ENCODE data around the gene SLC25A33. TPM values are rescaled to one million over a fixed set of nuclear protein-coding genes. Genes with fewer than 3 reads are reported as not detected.

The SLC25A33 gene
- total RNA-seq, 1 experiment from 2014 or later, result 11.3 TPM

DNA sequence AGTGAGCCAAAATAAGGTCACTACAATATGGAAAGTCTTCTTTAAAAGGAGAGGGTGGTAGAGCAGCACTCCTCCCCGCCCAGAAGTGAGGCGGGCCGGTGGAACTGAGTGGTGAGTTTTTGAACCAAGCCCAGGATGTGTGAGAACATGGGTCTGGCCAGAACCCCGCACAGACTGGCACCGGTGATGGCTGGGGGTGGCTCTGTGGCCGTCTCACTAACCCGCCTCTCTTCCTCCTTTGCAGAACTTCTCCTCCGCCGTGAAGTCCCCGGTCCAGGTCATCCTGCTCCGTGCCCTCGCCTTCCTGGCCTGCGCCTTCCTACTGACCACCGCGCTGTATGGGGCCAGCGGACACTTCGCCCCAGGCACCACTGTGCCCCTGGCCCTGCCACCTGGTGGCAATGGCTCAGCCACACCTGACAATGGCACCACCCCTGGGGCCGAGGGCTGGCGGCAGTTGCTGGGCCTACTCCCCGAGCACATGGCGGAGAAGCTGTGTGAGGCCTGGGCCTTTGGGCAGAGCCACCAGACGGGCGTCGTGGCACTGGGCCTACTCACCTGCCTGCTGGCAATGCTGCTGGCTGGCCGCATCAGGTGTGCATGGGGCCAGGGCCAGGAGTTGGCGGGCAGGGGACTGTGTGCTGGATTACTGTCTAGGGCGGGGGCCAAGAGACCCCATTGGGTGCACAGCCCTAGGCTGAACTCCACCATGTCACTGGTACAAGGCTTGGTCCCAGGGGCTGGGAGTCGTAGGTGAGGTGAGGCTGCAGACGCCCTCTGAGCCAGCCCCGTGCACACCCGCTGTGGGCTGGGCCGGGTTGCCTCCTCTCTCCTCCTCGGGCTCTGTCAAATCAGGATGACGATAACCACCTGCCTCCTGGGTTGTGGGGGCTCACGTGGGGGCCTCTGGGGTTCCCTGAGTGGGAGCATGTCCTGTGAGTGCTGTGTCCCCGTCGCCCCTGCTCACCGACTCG is 61.9 kb downstream of the SLC25A33 start:
- no peak for DNase-seq (ENCODE audit: low read depth)

- no peak for DNase-seq (ENCODE audit: low read depth)
These were observed 62.9 kb downstream of the SLC25A33 start for GRCh38 chr1:9601942-9602793.

DNA sequence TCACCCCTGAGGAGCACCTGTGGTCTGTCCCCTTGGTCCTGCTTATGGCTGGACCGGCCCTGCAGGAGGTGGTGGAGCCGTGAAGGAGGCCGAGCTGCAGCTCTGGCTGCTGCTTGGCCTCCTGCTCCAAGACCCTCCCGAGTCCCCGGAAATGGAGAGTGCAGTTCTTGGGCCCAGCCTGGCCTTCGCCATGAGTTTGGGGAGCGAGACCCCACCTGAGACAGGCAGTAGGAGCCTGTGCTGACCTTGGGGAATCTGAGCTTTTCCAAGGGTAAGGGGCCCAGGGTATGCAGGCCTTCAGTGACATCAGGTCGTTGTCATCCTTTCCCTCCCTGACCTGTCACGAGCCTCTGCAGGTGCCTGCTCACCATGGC is 63.5 kb downstream of the SLC25A33 start:
- DNase-seq (ENCODE audit: low read depth), result no peak

- no peak for DNase-seq (ENCODE audit: low read depth)
These were observed 64.0 kb downstream of the SLC25A33 start for GRCh38 chr1:9603307-9603706.

DNA sequence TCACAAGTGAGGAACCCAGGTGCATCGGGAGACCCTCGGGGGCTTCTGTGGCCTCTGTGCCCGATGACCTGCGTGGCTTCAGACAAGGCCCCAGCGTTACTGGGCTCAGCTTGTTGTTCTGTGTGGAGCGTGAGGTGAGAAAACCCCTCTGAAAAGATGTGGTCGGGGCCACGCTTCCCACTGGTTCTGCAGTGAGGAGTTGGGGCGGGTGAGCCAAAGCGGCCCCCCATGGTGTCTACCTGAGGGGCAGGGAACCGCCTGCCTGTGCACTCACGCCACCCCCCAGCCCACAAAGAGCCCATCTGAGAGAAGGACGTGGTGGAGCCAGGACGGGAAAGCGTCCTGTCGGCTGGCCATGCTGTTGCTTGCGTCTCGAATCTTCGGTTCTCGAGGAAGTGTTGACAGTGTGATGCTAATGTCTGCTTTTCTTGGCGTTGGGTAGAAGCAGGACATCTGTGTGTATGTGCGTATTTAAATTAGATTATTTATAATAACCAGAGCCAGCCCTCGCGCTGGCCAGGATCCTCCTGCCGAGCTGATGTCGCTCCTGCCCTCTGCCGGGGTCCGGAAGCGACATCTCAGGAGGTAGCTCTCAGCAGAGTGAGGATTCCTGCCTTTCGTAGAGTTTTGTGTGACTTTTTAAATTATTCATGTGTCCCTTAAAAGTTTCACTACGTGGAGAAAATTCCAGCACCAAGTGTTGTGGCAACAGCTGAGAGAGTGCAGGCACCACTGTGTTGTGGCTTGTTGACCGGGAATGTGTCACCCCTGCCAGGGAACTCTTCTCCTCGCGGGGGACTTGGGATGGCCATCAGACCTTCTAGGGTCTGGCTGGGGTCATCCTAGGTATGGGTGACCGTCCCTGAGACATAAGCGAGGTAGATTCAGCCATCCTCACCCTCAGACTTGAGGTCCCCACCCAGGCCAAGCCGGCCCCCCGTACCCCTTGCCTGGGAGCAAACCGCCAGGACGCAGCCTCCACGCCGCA is 64.8 kb downstream of the SLC25A33 start:
- no peak for DNase-seq (ENCODE audit: low read depth)

GRCh38 chr1:9604836-9605235 is 65.6 kb downstream of the SLC25A33 start:
- no peak for DNase-seq (ENCODE audit: low read depth)

DNA sequence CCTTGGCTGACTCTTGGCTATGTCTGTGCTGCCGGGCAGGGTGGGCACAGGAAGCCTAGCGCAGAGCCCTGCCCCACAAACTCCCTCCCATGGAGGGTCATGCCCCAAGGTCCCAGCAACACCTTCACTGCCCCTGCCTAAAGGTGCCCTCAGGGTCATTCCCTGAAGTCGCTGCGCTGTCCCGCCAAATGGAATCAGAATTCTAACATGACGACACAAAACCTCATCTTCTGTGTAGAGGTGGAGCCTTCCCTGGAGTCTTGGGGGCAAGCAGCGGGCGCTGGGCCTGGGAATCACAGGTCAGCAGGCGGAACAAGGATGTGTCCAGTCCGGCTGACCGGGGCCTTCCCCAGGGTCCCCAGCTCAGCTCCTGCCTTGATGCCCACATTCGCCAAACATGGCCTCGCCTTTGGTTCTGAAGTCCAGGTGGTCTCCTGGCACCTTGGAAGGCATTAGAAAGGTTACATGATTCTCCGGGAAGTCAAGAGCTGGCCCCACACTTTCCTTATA is 66.7 kb downstream of the SLC25A33 start:
- no peak for DNase-seq (ENCODE audit: low read depth)

- no peak for DNase-seq (ENCODE audit: low read depth)
These were observed 67.2 kb downstream of the SLC25A33 start for GRCh38 chr1:9606458-9606857.

DNA sequence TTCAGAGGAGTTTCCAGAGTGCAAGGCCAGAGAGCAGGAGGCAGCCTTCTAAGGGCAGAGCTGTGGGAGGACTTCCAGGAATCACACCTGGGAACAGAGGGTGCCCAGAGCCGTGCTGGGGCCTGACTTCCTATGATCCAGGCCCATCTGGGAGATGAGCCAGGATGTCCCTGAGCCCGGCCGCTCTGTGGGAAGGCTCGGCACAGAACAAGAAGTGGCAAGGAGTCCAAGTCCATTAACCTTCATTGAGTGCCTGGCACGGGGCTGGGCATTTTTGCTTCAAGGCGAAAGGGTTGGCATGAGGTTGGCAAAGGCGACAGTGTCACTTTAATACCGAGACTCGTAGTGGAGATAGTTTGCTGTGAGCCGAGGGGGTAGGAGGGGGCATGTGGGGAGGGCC is 67.7 kb downstream of the SLC25A33 start:
- DNase-seq (ENCODE audit: low read depth), result no peak

DNA sequence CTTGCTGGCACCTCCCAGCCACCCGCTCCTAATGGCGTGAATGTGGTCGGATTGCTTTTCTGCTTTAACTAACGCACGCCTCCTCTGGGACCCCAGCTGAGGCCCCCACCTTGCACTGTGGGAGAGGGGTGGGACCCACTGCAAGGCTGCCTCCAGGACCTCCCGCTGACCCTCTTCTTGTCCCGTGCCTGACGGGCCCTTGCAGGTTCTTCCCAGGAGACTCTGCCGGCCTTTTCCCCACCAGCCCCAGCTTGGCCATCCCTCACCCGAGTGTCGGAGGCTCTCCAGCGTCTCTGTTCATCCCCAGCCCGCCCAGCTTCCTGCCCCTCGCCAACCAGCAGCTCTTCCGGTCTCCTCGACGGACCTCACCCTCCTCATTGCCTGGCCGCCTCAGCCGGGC is 68.1 kb downstream of the SLC25A33 start:
- no peak for DNase-seq (ENCODE audit: low read depth)

DNA sequence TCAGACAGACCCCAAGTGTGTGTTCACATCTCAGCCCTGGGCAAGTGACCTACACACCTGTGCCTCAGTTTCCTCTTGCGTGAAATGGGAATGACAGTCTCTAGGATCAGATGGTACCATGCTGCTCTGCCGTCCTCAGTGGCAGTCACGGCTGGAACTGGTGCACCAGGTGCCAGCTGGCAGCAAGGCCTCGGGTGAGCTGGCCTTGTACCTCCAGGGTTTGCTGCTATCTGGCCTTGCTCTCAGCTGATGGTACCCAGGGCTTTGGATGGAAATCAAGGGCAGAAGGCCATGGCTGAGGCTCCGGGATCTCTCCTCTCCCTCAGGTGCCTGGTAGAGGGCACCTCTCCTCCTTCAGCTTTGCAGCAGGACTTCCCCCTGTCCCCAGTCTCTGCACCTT is 70.7 kb downstream of the SLC25A33 start:
- DNase-seq (ENCODE audit: low read depth), result no peak

- no peak for DNase-seq (ENCODE audit: low read depth)
These were observed 71.3 kb downstream of the SLC25A33 start for GRCh38 chr1:9610548-9610947.

DNA sequence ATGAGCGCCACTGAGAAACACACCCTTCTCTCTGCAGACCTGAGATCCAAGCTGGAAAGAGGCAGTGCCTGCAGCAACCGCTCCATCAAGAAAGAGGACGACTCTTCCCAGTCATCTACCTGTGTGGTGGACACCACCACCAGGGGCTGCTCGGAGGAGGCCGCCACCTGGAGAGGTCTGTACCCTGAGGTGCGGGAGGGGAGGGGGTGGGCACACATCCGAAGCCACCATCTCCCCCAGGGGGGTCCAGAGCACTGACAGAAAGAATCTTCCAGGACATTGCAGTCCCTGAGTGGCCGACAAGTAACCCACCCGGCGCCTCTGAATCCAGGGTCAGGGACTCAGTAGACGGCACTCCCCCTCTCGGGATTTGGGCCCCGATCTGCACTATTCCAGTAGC is 72.5 kb downstream of the SLC25A33 start:
- DNase-seq (ENCODE audit: low read depth), result no peak

DNA sequence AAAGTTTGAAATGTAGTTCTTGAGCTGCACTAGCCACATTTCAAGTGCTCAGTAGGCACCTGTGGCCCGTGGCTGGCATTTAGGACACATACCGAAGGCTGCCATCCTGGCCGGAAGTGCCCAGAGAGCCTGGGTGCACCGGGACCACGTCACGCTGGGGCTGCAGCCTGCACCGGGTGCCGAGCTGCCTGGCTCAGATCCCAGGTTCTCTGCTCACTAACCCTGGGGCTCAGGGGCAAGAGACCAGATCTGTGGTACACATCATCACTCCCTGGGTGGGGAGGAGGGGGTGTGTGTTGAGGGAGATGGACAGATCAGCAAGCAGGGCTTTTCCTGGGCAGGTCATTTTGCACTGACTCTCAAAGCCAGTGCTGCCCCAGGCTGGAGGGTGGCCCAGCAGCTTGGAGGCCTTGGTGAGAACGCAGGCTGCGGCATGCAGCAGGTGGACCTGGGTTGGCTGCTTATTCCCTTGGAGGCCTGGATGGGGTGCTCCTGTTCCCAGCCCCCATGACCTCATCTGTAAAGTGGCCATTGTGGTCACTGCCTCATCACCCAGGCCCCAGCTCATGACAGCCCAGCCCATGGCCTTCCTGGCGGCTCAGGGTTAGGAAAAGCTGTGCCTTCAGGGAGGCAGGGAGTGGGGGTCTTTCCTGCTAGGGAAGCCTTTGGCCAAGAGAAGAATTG is 73.0 kb downstream of the SLC25A33 start:
- DNase-seq (ENCODE audit: low read depth), result peak; percentile 62

- no peak for DNase-seq (ENCODE audit: low read depth)
These were observed 73.8 kb downstream of the SLC25A33 start for GRCh38 chr1:9612871-9613624.

DNA sequence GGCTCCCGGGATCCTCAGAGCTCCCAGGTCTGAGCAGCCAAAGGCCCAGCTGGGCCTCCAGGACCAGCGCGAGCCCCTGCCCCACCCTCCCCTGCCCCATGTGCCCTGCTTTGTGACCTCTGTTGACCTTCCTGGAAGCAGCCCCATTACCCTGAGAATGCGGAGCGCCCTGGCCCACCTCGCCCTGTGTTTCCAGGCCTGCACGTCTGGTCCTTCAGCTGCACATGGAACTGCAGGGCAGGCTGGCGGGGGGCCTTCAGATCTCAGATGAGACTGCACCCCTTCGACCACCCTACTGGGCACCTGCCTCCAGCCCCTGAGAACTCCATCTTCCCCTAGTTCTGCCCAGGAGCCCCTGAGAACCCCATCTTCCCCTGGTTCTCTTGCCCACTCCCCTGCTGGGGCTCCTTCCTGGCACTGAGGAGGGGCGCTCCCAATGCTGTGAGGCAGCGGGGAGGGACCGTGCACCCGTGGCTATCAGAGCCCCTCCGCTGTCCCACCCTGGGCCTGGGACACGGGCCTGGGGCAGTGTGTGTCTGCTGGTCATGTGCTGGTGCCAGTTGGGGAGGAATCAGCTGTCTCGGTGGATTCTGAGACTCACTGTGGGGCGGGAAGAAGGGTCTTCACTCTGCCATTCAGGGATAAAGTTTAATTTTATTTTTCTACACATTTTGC is 74.5 kb downstream of the SLC25A33 start:
- no peak for DNase-seq (ENCODE audit: low read depth)

- peak; percentile 59 for DNase-seq (ENCODE audit: low read depth)
These were observed 76.2 kb downstream of the SLC25A33 start for GRCh38 chr1:9615316-9616063.

- no peak for DNase-seq (ENCODE audit: low read depth)
These were observed 79.8 kb downstream of the SLC25A33 start for GRCh38 chr1:9618909-9619679.
